Measurements from ENCODE around the gene PARN. TPM values are rescaled to one million over a fixed set of nuclear protein-coding genes. Genes with fewer than 3 reads are reported as not detected.

PARN gene
- total and polyA plus RNA-seq, 9 of the 15 experiments (the other 6 are each of a cell fraction or from before 2014, with no cell fraction given) = 9.6 to 51.3 (median 40.4) TPM

DNA sequence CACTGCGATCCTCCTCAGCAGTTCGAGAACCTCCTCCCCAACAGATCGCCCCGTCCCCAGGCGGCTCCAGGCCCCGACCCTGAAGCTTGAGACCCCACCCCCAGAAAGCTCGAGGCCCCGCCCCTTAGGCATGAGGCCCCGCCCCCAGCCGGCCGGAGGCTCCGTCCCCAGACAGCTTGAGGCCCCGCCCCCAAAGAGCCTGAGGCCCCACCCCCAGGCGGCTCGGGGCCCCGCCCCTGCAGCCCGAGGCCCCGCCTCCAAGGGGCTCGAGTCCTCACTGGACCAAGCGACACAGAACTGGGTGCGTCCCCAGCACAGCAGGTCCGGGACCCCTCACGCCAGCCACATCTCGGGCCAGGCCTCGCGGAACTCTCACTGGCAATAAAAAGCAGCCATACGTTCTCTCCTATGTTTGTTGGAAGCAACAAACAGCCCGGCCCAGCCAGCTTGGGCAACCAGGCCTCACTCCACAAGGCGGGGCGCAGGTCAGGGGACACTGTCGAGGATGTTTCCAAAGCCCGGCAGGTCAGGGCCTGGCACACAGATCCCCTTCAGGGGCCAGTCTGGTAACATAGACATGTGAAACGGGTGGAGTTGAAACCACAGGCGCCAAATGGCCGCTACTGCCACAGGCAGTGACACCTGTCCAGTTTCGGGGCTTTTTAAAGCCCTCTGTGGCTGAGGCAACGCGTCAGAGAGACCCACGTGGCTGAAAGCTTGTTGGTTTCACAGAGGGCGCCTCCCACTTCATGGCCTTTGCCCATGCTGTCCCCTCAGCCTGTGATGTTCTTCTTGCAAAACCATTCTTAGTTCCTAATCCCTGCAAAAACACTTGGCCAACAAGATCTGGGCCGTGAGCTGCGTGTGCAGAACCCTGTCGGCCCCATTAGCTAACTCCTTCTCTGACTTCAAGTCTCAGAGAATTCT, 224.2 kb downstream of the PARN start (continued):
- TF ChIP-seq, protein P1, sequence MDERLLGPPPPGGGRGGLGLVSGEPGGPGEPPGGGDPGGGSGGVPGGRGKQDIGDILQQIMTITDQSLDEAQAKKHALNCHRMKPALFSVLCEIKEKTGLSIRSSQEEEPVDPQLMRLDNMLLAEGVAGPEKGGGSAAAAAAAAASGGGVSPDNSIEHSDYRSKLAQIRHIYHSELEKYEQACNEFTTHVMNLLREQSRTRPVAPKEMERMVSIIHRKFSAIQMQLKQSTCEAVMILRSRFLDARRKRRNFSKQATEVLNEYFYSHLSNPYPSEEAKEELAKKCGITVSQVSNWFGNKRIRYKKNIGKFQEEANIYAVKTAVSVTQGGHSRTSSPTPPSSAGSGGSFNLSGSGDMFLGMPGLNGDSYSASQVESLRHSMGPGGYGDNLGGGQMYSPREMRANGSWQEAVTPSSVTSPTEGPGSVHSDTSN (CRISPR knock-in tag; IDR thresholded peaks at IDR 0.05; ENCODE audit: low read depth) = no peak
- TF ChIP-seq, protein P1 (tag; conservative IDR thresholded peaks at IDR 0.05; ENCODE audit: low read depth) = no peak
- TF ChIP-seq, protein P2, sequence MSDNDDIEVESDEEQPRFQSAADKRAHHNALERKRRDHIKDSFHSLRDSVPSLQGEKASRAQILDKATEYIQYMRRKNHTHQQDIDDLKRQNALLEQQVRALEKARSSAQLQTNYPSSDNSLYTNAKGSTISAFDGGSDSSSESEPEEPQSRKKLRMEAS (CRISPR knock-in tag; IDR thresholded peaks at IDR 0.05) = no peak
- TF ChIP-seq NFYB (IDR thresholded peaks at IDR 0.05; ENCODE audit: extremely low read depth, insufficient read length) (no peak), ZBTB7A (IDR thresholded peaks at IDR 0.05; ENCODE audit: borderline replicate concordance, control insufficient read depth, low read depth, low read length) (no peak), ZFX (CRISPR knock-in tag; IDR thresholded peaks at IDR 0.05) (0 out of 2 replicates have a peak, but pooled peaks have one; percentile 18), PHF8 (IDR thresholded peaks at IDR 0.05; ENCODE audit: borderline replicate concordance, low read length) (peak; percentile 21; the same call in 1 of the 2 replicates), SIN3A (IDR thresholded peaks at IDR 0.05; ENCODE audit: borderline replicate concordance in 2 of 2, control insufficient read depth in 1 of 2, low read depth in 2 of 2, low read length in 2 of 2) (no peak), RBFOX2 (IDR thresholded peaks at IDR 0.05; ENCODE audit: low read depth, low read length) (peak; percentile 31; the same call in 1 of the 2 replicates), KAT7 (CRISPR knock-in tag; IDR thresholded peaks at IDR 0.05; ENCODE audit: borderline replicate concordance) (no peak), TCFL5 (CRISPR knock-in tag; conservative IDR thresholded peaks at IDR 0.05) (no peak), POLR2G (IDR thresholded peaks at IDR 0.05; ENCODE audit: low read depth, low read length) (0 out of 2 replicates have a peak, but pooled peaks have one; percentile 29), KDM5B (IDR thresholded peaks at IDR 0.05; ENCODE audit: insufficient replicate concordance, low read depth, low read length) (no peak)
- TF ChIP-seq, protein P3, sequence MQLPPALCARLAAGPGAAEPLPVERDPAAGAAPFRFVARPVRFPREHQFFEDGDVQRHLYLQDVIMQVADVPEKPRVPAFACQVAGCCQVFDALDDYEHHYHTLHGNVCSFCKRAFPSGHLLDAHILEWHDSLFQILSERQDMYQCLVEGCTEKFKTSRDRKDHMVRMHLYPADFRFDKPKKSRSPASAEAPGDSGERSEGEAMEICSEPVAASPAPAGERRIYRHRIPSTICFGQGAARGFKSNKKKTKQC (CRISPR knock-in tag; IDR thresholded peaks at IDR 0.05) = no peak

Data from K562 (cell line).